Left renal cortex interstitium (tissue), 4 donors: ENCODE measurements around the gene CENPO. TPM values are rescaled to one million over a fixed set of nuclear protein-coding genes. Genes with fewer than 3 reads are reported as not detected.
"Not testable (repeated sequence)": the region's sequence is repeated elsewhere in the genome, so short reads cannot be mapped to it uniquely, and the experiment has no call there.

Experiments
- DNase-seq, 4 donors: peaks; one replicate each; pipeline ENCODE4 v3.0.0-alpha.2; 2013; ENCODE audit warnings: low read depth in 4 of 4, low spot score in 2 of 4, missing footprints in 1 of 4
- polyA plus RNA-seq, 4 donors: library from polyadenylated mRNA; unstranded; fragments of 120-200 nt; gene quantifications; one replicate each; pipeline ENCODE4 v1.2.1, GENCODE V29; 2013; ENCODE audit not compliant: insufficient read length in 4 of 4

Gene CENPO
- polyA plus RNA-seq, 4 donors, result 16.9 to 20.4 (median 18.8) TPM

DNA sequence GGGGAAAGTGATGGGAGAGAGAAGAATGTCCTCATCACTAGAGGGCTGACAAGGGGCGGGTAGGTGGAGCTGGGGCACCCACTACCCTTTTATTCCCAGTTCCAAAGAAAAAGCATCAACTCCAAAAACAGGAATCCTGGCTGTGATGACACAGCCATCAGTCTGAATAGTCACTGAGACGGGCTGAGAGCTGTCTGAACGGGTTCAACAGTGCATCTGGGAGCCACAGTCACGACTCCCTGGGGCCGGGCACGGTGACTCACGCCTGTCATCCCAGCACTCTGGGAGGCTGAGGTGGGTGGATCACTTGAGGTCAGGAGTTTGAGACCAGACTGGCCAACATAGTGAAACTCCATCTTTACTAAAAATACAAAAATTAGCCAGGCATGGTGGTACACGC is 42.2 kb downstream of the CENPO start:
- DNase-seq, result not testable (repeated sequence)

DNA sequence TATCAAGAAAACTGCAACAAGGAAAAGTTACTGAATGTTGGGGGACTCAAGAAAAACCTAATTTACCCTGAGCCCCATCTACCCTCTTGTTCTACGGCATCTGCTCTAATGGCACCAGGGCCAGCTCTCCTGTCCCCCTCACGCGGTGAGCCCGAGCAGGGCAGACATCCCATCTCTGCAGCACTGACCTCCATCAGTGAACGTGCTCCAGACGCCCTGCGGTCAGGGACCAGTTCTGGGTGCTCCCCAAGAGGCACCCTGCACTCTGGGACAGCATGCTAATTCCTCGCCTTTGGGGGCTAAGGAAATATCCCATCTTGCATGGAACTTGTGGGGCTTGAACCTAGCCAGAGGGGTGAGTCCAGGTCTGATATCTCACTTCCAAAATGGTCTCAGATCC is 43.0 kb downstream of the CENPO start:
- DNase-seq, result no peak

DNA sequence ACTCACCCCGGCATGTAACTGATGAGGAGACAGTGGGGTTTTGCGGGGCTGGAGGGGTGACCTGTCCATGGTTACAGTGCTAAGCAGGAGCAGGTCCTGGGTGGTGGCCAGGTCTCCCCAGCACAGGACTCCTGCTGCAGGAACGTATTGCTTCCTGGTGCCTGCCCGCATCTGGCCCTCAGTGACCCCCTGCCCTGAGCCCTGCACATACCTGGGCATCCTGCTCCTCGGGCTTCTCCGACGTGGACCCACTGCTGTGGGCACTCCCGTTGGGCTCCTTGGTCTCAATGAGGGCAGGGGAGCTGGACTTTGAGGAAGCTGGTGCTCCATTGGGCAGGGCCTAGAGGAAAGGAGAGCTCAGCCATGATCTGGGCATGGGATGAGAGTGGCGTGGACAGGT is 43.5 kb downstream of the CENPO start:
- DNase-seq, result no peak

DNA sequence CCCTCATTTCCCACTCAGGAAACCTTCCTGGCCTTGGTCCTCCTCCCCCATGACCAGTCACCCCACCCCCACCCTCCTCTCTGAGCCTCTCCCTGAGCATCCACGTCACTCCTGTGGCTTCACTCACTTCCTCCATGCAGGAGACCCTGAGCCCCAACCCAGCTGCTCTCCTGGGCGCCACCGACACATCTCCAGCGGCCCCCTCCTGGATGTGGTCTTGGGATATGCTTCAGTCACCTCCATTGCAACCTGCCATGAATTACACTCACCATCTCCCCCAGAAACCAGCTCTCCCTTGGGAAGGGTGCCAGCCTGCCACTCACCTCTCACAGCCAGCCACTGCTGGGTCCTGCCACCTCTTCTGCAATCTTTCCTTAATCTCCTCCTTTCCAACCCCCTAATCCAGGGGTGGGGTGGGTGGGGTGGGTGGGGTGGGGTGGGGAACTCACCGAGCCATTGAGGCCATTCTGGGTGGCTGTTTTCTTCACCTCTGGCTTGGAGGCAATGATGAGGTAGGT is 44.8 kb downstream of the CENPO start:
- no peak for DNase-seq

DNA sequence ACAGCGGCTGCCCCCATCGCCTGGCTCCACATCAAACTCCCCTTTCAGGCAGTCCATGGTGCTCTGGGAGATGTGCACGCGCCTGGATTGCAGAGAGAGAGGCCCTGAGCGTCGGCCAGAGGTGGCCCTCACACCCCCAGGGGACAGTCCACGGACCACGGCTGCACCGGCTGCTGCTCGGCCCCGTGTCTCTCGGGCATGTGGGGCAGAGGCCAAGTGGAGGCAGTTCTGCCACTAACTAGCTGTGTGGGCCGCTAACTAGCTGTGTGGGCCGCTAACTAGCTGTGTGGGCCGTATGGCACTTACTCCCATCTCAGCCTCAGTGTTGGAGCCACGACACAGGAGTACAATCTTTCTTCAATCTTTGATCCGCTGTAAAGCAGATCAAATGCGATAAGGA is 45.3 kb downstream of the CENPO start:
- DNase-seq, result no peak

DNA sequence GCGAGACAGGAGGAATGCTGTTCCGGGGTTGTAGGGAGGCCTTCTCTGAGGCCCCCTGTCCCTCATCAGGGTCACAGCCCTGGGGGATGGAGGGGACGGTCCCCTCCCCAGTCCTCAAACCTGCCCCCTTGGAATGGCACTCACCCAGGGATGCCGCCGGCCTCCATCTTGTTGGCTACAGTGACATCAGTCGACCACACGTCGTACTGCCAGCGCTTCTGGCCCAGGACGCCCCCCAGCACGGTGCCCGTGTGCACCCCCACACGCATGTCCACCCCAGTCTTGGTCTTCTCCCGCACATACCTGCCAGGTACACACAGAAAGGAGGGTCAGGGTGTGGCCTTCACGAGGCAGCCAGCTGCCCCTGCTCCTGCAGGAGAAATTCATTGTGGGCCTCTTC is 46.5 kb downstream of the CENPO start:
- DNase-seq, result no peak

DNA sequence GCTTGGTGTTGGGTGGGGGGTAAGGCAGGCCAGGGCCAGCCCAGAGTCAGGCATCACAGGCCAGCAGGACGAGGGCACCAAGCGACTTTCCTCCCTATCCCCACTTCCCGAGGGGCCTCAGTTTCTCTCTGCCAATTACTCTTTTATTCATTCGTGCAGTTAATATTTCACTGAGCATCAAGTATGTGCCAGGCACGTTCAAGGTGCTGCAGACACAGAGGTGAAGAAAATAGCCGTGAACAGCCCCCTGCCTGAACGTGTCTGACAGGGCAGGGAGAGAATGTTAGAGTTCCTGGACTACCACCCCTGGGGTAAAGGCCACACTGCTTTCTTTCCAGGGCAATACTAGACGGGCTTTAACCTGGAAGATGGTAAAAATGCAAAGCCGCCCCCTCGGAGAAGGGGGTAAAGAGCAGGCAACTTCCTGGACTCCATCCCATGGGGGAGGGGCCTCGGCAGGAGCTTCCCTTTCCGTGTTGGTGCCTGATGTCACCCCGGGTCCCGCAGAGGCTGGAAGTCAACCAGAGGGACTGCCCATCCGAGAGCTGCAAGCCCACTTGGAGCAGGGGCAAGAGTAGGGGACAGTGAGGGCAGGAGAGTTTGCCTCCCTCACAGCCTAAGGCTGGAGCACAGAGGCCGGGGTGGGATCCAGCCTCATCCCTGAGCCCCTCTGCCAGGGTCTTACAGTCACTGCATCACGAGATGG is 47.1 kb downstream of the CENPO start:
- no peak for DNase-seq

DNA sequence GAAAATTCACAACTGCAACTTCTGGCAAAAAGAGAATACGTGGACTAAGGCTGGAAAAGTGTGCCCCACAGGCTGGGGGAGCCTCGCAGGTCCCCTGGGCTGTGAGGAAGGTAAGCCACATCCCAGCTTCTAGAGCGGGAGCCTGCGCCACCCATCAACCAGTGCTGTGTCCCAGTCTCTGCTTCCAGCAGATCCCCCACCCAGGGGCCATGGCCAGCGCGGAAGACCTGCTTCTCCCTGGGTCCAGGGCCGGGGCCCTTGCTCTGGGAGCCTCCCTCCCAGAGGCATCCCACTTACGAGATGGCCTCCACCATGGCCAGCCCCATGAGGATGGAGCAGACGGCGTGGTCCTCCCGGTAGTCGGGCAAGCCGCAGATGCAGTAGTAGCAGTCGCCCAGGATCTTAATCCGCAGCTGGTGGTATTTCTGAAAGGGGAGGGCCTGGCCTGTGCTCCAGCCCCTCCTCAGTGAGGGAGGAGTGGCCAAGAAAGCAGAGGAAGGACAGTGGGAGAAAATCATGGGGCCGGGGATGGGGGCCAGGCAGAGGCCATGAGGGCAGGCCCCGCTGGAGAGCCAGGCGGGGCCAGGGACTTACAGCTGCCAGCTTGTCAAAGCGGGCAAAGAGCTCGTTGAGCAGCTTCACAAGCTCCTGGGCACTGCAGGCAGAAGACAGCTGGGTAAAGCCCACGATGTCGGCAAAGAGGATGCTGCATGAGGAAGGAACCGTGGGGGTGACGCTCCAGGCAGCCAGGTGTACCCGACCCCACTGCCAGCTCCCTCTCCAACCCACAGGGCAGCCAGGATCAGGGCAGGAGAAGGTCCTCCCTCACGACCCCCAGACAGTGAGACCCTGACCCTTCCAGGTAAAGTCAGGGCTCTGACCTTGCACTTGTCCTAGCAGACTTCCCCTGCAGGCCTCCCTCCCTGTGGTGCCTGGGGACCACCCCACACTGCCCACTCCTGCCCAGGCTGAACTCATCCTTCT is 48.0 kb downstream of the CENPO start:
- no peak for DNase-seq

DNA sequence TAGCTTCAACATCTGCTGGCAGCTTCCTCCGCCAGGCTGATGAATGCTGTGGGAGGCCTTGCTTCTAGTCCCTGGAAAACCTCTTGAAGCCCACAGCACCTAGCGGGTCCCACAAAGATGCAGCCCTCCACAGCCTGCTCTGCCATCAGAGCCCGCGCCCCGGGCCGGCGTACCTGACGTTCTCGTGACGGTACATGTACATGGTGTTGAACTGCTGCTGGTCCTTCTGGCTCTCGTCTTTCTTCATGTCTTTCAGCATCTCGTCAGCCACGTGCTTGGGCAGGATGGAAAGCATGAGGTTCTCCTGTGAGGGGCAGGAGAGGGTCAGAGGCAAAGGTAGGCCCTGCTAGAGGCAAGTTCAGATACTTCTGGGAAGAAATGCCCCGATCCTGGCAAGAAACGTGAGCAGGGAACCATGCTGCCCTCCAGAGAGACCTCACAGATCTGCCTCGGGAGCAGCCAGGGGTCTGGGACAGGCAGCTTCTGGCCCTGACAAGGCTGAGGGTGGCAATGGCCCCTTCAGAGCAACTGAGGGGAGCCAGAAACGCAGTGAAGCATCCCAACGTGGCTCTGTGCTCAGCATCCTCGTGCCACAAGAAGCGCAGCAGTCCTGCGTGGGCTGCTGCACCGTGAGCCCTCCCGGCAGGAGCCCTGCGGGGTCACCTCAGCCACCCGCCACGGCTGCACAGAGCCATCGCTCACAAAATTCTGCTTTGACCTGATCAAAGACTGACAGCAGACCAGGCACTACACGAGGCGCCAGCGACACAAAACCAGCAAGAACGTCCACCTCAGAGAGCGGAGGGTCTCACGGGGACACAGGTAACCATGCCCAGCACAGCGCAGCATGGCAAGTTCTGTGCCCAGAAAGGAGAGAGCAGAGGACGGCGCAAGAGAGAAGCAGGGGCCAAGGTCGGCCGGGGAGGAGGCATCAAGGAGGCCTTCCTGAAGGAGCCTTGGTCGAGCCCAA is 49.1 kb downstream of the CENPO start:
- no peak for DNase-seq

DNA sequence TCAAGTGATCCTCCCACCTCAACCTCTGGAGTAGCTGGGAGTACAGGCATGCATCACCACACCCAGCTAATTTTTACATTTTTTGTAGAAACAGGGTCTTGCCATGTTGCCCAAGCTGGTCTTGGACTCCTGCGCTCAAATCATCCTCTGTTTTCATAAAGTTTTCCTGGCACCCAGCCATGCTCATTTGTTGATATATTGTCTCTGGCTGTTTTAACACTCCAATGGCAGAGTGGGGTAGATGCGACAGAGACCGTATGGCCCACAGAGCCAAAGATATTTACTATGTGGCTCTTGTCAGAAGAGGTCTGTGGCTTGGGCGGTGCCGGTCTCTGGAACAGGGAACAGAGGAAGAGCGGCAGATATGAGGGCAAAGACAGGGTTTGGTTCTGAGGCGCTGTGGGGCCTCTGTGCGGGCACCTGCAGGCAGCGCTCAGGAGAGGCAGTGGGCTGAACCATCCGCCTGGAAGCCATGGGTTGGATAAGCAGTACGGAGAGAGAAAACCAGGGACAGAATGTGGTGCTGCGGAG is 50.2 kb downstream of the CENPO start:
- no peak for DNase-seq

DNA sequence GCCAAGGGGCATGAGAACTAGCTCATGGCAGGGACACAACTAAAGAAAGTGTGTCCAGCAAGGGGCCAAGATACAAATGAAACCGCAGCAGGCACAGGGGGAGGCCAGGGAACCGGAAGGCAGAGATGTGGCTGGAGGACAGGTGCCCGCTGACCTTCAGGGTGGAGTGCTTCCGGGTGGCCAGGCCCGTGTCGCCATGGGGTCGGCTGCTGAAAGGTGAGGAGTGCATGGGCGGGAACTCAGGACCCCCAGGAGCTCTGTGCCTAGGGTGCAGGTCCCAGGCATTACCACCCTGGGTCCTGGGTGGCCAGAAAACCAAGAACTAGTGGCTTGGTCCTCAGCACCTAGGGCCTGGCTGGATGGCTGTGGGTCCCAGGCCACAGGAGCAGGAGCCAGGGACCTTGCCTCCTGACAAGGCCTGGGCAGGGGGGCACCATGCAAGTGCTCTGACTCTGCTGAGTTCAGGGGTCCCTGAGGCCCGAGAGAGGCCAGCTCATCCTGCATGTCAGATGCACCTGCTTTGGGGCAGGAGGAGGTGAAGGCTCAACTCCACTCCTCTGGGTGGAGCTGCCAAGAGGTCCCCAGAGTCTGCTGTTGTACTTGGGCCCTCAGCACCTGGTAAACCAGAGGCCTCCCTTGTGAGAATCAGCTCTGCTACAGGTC is 50.9 kb downstream of the CENPO start:
- DNase-seq, result no peak

DNA sequence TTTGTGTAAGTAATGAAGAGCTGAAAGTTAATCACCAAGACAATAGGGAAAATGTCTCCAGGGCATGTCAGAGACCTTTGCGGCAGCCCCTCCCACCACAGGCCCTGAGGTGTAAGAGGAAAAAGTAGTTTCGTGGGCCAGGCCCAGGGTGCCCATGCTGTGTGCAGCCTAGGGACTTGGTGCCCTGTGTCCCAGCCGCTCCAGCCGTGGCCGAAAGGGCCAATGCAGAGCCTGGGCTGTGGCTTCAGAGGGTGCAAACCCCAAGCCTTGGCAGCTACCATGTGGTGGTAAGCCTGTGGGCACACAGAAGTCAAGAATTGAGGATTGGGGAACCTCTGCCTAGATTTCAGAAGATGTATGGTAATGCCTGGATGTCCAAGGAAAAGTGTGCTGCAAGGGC is 52.5 kb downstream of the CENPO start:
- DNase-seq, result no peak

DNA sequence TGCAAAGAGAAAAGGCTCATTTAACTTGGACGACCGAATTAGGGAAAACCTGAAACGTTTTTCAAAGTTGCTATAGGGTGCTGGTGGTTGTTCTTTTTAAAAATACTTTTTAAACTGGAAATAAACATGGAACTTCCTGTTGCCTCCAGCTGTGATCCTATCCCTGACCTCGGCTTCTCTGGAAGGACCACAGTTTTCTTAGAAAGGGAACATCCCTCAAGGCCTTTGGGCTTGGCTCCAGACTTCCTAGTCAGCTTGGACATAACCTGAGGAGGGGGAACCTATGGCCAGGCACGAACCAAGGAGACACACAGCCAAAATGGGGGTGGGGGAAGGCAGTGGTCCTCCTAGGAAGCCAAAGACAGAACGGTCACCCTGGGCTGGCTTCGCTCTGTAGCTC is 57.7 kb downstream of the CENPO start:
- no peak for DNase-seq

DNA sequence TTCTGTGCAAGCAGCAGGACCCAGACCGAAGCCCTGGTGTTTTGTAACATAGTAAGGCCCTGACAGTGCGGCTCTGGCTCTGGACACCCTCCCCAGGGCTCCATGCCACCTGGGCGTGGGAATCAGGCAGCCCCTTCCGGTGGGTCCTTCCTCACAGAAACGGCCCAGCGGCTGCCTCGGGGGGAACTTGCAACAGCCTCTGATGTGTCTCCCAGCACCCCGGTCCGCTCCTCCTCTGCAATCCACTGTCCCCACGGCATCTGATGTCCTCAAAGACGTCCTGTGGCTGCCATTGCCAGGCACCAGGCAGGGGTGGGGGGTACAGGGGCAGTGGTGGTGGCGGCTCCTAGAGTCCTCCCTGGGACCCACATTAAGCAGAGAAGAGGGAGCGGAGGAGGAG is 58.8 kb downstream of the CENPO start:
- DNase-seq, result no peak

DNA sequence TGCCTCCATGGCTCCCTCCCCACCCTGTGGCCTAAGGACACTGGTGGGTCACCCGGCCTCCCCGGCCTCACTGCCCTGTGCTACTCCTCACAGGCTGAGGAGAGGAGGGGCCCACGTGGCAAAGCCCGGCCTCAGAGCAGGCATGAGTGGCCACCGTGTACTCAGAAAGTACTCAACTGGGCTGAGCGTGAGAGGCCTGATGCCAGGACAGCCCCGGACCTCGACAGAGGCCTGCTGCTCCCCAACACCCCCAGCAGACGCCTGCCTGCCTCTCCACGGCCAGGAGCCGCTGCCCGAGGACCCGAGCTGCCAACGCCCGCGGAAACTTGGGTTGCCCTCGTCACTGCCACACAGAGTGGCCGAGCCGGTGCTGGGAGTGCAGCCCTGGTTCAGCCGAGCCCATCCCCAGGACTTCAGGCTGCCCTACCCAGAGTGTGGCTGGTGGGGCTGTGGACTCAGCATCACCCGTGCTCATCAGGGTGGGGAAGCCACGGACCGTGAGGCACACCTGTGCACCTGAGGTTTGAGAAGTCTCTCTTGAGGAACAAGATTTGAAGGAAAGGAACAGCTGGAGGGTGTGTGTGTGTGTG is 59.3 kb downstream of the CENPO start:
- DNase-seq, result no peak

DNA sequence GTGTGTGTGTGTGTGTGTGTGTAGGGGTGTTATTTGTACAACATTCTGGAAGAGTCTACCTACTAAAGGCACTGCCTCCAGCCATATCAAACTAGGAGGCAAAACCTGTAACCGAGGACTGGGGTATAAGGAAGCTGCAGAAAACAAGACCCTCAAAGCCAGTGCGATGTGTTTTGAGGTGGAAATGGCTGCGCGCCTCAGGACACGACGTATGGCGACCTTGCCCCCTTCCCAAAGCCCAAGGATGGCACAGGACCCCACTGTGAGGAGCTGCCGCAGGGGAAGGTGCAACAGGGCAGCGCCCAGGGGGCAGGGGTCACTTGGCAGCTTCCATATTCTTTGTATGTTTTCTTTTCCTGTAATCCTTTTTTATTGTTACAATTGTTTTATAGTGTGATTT is 59.8 kb downstream of the CENPO start:
- no peak for DNase-seq

DNA sequence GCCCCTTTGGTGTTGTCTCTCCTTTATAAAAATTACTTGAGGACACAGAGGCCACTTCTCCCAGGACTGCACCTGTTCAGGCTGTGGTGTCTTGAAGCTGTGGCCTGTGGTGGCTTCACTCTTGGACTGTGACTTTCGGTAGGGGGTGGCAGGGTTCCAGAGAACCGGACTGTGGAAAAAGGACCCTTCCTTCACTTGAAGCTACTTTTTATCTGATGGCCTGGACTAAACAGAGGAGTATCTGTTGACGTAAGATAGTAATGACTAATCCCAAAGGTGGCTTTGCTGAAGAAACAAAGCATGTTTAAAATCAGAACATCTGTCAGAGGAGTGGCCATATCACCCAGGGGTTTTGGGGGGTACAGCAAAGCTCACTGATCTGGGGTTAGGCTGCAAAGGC is 60.8 kb downstream of the CENPO start:
- DNase-seq, result no peak

DNA sequence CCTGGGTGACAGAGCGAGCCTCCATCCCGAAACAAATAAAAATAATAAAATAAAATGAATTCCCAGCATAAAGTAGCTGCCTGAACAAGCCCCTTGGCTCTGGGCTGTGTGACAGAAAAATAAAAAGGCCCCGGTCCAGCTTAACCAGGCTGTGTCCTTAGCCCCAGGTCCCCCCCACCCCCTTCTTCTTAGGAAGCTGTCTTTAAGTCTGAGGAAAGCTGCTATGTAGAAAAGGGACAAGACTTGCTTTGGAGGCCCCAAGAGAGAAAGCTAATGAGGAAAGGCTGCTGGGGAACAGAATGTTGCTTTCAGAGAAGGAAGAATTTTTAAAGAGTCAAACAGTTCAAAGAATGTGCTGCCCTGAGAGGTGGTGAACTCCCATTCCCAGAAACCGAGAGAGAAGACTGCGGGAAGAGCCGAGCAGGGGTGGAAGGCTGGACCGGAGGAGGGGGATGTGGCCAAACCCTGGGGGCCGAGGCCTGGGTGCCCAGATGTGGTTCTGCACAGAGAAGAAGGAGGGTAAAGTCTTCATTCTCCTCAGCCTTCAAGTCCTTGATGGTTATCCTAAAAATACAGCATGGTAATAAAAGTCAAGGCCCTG is 61.9 kb downstream of the CENPO start:
- no peak for DNase-seq

DNA sequence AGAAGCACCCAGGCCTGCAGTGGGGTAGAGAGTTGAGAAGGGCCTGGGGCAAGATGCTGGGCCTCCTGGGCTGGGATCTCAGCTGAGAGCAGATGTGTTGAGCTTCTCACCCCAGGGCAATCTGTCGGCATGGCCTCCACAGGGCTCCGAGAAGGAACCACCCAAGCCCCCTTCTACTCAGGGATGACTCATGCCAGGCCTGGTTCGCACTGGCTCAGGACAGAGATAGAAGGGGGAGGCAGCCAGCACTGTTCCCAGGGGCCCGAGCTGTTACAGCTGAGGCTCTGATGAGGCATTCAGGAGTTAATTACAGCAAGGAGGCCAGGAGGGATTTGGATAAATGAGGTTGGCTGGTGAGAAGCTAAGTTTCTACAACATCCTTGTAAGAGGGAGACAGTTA is 62.5 kb downstream of the CENPO start:
- no peak for DNase-seq
